ENCODE data around the gene CDK18. TPM values are rescaled to one million over a fixed set of nuclear protein-coding genes. Genes with fewer than 3 reads are reported as not detected.
A peak's percentile ranks its signal among the peaks of the same experiment; 100 is the strongest.

Gene CDK18
- total and polyA plus RNA-seq, 2 donors from 2014 or later: 25.7 to 36.3 TPM

DNA sequence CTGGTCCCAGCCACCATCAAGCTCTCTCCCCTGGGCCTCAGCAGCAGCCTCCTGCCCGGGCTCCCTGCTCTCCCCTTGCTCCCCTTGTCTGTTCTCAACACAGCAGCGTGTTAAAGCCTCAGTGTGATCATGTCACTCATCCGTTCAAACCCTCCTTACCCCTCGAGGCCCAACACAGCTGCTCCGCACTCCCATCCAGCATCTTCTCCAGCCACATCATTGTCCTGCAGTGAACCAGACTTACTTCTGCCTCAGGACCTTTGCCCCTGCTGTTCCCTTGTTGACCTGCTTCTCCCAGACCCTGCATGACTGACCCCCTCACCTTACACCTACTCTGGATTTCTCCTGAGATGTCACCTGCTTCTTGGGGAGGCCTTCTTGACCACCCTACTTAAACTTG lies 13.3 kb downstream of the CDK18 start:
- no peak overlapping the region for H3K27ac ChIP-seq (ENCODE audit: low read depth in 2 of 2, low read length in 2 of 2)
- no peak for TF ChIP-seq CTCF (IDR thresholded peaks at IDR 0.05; ENCODE audit: borderline replicate concordance, extremely low read depth, insufficient read depth)
- intact Hi-C loops (cut with DNase I): no loop called here
- H3K4me1 ChIP-seq (ENCODE audit: control insufficient read depth in 2 of 3, insufficient read depth in 2 of 3, low read depth in 1 of 3, low read length in 3 of 3): peaks cover 2 to 59% (median 8%) of the 10 kb centered on the region in 3 donors
- H3K27me3 ChIP-seq (ENCODE audit: control insufficient read depth, insufficient read depth, low read length): no peaks in the 10 kb centered on the region
- H3K4me3 ChIP-seq (ENCODE audit: low read length in 3 of 3): no peak overlapping the region
- no peak overlapping the region for H3K9ac ChIP-seq (ENCODE audit: low read length in 3 of 3)
- DNase-seq (no peak), FAIRE-seq (no peak)
- H3K36me3 ChIP-seq (ENCODE audit: control insufficient read depth in 2 of 3, insufficient read depth in 3 of 3, low read length in 3 of 3): no peaks in the 10 kb centered on the region
- no peaks in the 10 kb centered on the region for H3K9me3 ChIP-seq (ENCODE audit: control insufficient read depth in 2 of 3, insufficient read depth in 1 of 3, low read length in 3 of 3)

DNA sequence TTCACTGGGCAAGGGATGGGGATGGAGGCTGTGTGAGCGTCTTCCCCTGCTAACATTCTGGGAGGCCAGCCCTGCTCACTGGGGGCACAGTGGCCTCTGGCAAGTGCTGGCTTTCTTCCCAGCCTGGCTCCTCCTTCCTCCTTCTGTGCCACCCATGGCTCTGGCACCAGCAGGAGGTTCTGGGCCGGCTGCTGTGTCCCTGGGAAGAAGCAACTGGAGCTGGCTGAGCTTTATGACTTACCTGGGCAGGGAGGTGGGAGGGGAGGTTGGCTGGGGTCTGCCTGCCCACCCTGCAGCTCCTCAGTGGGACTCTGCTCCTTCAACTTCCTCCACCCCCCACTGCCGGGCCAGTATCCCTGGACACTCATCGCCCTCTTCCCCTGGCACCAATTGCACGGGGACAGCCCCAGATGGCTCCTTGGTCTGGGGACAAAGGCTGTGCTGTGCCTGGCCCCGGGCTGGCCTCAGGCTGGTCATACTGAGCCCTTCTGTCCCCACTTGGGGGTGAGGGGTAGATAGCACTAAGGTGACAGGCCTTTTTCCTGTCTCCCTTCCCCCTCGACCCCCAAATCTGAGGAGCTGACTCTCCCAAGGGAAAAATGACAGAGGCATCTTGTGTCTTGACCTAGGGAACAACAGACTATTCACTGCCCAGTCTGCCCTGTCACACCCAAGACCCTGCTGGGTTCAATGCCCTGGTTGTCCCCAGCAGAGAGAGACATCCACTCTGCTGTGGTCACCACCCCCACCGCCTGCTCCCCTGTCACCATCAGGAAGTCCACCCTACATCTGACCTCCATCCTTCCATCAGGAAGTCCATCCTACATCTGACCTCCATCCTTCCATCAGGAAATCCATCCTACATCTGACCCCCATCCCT lies 14.4 kb downstream of the CDK18 start:
- Histone ChIP-seq H3K27ac (ENCODE audit: low read depth in 2 of 2, low read length in 2 of 2) (peak overlapping the region in 1 of 2 donors; percentile 13), H3K9me3 (ENCODE audit: control insufficient read depth in 2 of 3, insufficient read depth in 1 of 3, low read length in 3 of 3) (no peaks in the 10 kb centered on the region), H3K27me3 (ENCODE audit: control insufficient read depth, insufficient read depth, low read length) (no peaks in the 10 kb centered on the region), H3K4me3 (ENCODE audit: low read length in 3 of 3) (no peak overlapping the region), H3K36me3 (ENCODE audit: control insufficient read depth in 2 of 3, insufficient read depth in 3 of 3, low read length in 3 of 3) (peaks cover 0 to 4% (median 3%) of the 10 kb centered on the region in 3 donors), H3K4me1 (ENCODE audit: control insufficient read depth in 2 of 3, insufficient read depth in 2 of 3, low read depth in 1 of 3, low read length in 3 of 3) (peaks cover 2 to 56% (median 8%) of the 10 kb centered on the region in 3 donors), H3K9ac (ENCODE audit: low read length in 3 of 3) (no peak overlapping the region)
- intact Hi-C loops (cut with DNase I): no loop called here
- no peak for TF ChIP-seq CTCF (IDR thresholded peaks at IDR 0.05; ENCODE audit: borderline replicate concordance, extremely low read depth, insufficient read depth)
- no peak for DNase-seq
- no peak for FAIRE-seq

GRCh38 chr1:205519541-205520131 lies 15.2 kb downstream of the CDK18 start:
- Histone ChIP-seq H3K9me3 (ENCODE audit: control insufficient read depth in 2 of 3, insufficient read depth in 1 of 3, low read length in 3 of 3) (no peaks in the 10 kb centered on the region), H3K27ac (ENCODE audit: low read depth in 2 of 2, low read length in 2 of 2) (no peak overlapping the region), H3K36me3 (ENCODE audit: control insufficient read depth in 2 of 3, insufficient read depth in 3 of 3, low read length in 3 of 3) (peaks cover 0 to 10% (median 4%) of the 10 kb centered on the region in 3 donors), H3K27me3 (ENCODE audit: control insufficient read depth, insufficient read depth, low read length) (no peaks in the 10 kb centered on the region), H3K4me1 (ENCODE audit: control insufficient read depth in 2 of 3, insufficient read depth in 2 of 3, low read depth in 1 of 3, low read length in 3 of 3) (peaks cover 2 to 49% (median 8%) of the 10 kb centered on the region in 3 donors), H3K9ac (ENCODE audit: low read length in 3 of 3) (no peak overlapping the region), H3K4me3 (ENCODE audit: low read length in 3 of 3) (no peak overlapping the region)
- DNase-seq: peak; percentile 86 to 93 (median 92)
- FAIRE-seq: no peak
- intact Hi-C loops (cut with DNase I): no loop called here
- TF ChIP-seq CTCF (IDR thresholded peaks at IDR 0.05; ENCODE audit: borderline replicate concordance, extremely low read depth, insufficient read depth): no peak
